ENCODE data around the gene MAP3K20. TPM values are rescaled to one million over a fixed set of nuclear protein-coding genes. Genes with fewer than 3 reads are reported as not detected.

The MAP3K20 gene
- total RNA-seq, 2 donors from 2014 or later, result 22.6 to 38.9 TPM

- intact Hi-C loops (cut with DNase I), result no loop called here
- no peak for DNase-seq
- no peaks in the 10 kb centered on the region for H3K4me1 ChIP-seq
- H3K27me3 ChIP-seq, result no peaks in the 10 kb centered on the region
- H3K9ac ChIP-seq (ENCODE audit: low read depth in 2 of 2, low read length in 2 of 2), result no peak overlapping the region
- no peak overlapping the region for H3K4me3 ChIP-seq
- H3K36me3 ChIP-seq, result no peaks in the 10 kb centered on the region
- no peaks in the 10 kb centered on the region for H3K9me3 ChIP-seq
- no peak overlapping the region for H3K27ac ChIP-seq
- no peak for TF ChIP-seq CTCF (IDR thresholded peaks at IDR 0.05)
Measured at GRCh38 chr2:173286153-173286809, 210.6 kb downstream of the MAP3K20 start.

- H3K9me3 ChIP-seq, result no peaks in the 10 kb centered on the region
- no peaks in the 10 kb centered on the region for H3K4me1 ChIP-seq
- intact Hi-C loops (cut with DNase I), result no loop called here
- H3K9ac ChIP-seq (ENCODE audit: low read depth in 2 of 2, low read length in 2 of 2), result no peak overlapping the region
- TF ChIP-seq CTCF (IDR thresholded peaks at IDR 0.05), result no peak
- peak; percentile 67 for DNase-seq
- H3K27me3 ChIP-seq, result no peaks in the 10 kb centered on the region
- H3K4me3 ChIP-seq, result no peak overlapping the region
- no peak overlapping the region for H3K27ac ChIP-seq
- no peaks in the 10 kb centered on the region for H3K36me3 ChIP-seq
Measured at GRCh38 chr2:173287594-173287993, 211.9 kb downstream of the MAP3K20 start.

GRCh38 chr2:173288561-173288960, 212.9 kb downstream of the MAP3K20 start:
- Histone ChIP-seq H3K4me1 (no peaks in the 10 kb centered on the region), H3K9me3 (no peaks in the 10 kb centered on the region), H3K36me3 (no peaks in the 10 kb centered on the region), H3K27ac (no peak overlapping the region), H3K4me3 (no peak overlapping the region), H3K27me3 (no peaks in the 10 kb centered on the region), H3K9ac (ENCODE audit: low read depth in 2 of 2, low read length in 2 of 2) (no peak overlapping the region)
- DNase-seq, result no peak
- TF ChIP-seq CTCF (IDR thresholded peaks at IDR 0.05), result no peak
- intact Hi-C loops (cut with DNase I), result no loop called here

GRCh38 chr2:173290046-173290445, 214.4 kb downstream of the MAP3K20 start:
- no peak for DNase-seq
- no peaks in the 10 kb centered on the region for H3K9me3 ChIP-seq
- no peaks in the 10 kb centered on the region for H3K36me3 ChIP-seq
- H3K4me1 ChIP-seq, result no peaks in the 10 kb centered on the region
- no peak overlapping the region for H3K27ac ChIP-seq
- H3K9ac ChIP-seq (ENCODE audit: low read depth in 2 of 2, low read length in 2 of 2), result no peak overlapping the region
- intact Hi-C loops (cut with DNase I), result no loop called here
- H3K4me3 ChIP-seq, result no peak overlapping the region
- H3K27me3 ChIP-seq, result no peaks in the 10 kb centered on the region
- no peak for TF ChIP-seq CTCF (IDR thresholded peaks at IDR 0.05)

GRCh38 chr2:173290518-173290917, 214.9 kb downstream of the MAP3K20 start:
- no peak for TF ChIP-seq CTCF (IDR thresholded peaks at IDR 0.05)
- intact Hi-C loops (cut with DNase I), result no loop called here
- DNase-seq, result no peak
- H3K27ac ChIP-seq, result no peak overlapping the region
- H3K4me3 ChIP-seq, result no peak overlapping the region
- no peaks in the 10 kb centered on the region for H3K4me1 ChIP-seq
- no peaks in the 10 kb centered on the region for H3K27me3 ChIP-seq
- H3K9me3 ChIP-seq, result no peaks in the 10 kb centered on the region
- H3K36me3 ChIP-seq, result no peaks in the 10 kb centered on the region
- H3K9ac ChIP-seq (ENCODE audit: low read depth in 2 of 2, low read length in 2 of 2), result no peak overlapping the region

Data from colonic mucosa (tissue), 4 donors.